ENCODE data around the gene VAMP2.

DNA sequence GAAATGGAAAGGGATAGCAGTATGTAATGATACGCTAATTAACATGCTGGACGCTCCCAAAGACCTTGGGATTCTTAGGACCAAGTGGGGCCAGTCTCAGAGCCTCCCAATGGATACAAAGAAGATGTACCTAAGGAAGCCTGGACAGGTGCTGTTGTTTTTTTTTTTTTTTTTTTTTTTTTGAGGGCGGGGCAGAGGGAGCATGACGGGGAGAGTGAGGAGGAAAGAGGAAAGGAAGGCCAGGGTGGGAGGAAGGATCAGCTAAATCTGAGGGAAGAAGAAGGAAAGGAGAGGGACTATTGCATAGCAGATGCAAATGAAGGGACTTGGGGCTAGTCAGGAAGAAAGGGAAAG is 2.5 kb downstream of the VAMP2 start:
- TF ChIP-seq, protein P1, sequence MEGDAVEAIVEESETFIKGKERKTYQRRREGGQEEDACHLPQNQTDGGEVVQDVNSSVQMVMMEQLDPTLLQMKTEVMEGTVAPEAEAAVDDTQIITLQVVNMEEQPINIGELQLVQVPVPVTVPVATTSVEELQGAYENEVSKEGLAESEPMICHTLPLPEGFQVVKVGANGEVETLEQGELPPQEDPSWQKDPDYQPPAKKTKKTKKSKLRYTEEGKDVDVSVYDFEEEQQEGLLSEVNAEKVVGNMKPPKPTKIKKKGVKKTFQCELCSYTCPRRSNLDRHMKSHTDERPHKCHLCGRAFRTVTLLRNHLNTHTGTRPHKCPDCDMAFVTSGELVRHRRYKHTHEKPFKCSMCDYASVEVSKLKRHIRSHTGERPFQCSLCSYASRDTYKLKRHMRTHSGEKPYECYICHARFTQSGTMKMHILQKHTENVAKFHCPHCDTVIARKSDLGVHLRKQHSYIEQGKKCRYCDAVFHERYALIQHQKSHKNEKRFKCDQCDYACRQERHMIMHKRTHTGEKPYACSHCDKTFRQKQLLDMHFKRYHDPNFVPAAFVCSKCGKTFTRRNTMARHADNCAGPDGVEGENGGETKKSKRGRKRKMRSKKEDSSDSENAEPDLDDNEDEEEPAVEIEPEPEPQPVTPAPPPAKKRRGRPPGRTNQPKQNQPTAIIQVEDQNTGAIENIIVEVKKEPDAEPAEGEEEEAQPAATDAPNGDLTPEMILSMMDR (IDR thresholded peaks at IDR 0.05): no peak
- TF ChIP-seq EP300 (IDR thresholded peaks at IDR 0.05): no peak
- TF ChIP-seq POLR2A (IDR thresholded peaks at IDR 0.05): no peak

Data from ovary (tissue), 3 donors.